GM06990 (cell line): ENCODE data around the gene TRUB2.

Experiments
- DNase-seq: peaks from one replicate; pipeline ENCODE4 v3.0.0-alpha.2; 2011; ENCODE audit not compliant: insufficient read length; ENCODE audit errors: extremely low read depth
- H3K27me3 ChIP-seq: replicated peaks from 2 replicates; pipeline ENCODE4 v1.6.0; 2011; ENCODE audit warnings: low read length; ENCODE audit not compliant: control insufficient read depth, insufficient read depth
- H3K36me3 ChIP-seq: 2 replicates; pipeline ENCODE4 v1.5.1; 2011; ENCODE audit warnings: low read length; ENCODE audit not compliant: control insufficient read depth, insufficient read depth
- H3K4me3 ChIP-seq: replicated peaks from 2 replicates; pipeline ENCODE4 v1.5.1; 2011; ENCODE audit warnings: low read depth, mild to moderate bottlenecking, control low read depth, low read length
- TF ChIP-seq, protein P1 (sequence below): IDR thresholded peaks from 2 replicates; pipeline ENCODE4 v1.5.1; 2011; ENCODE audit warnings: low read length, control low read depth, mild to moderate bottlenecking, inconsistent platforms; ENCODE audit not compliant: insufficient read depth, poor library complexity, severe bottlenecking

The TRUB2 gene

DNA sequence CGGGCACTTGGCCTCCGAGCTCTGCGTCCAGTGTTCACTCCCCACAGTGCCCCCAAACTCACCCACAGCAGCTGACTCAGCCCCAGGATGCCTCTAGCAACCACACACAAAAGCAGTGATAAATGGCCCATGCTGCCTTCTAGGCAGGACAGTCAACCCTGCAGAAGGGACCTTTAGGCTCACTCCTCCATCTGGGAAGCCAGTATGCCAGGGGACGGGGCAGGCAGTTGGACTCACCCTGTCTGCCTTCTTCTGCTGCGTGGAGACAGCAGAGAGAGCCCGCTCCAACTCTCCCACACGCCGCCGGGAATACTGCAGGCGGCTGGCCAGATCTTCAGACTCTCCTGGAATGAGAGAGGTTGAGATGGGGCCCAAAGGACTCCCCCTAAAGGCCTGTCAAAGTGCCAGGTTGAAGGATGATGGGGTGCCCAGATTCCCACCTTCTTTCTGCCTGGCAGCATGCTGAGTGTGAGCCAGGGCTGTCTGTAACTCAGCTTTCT is 56.8 kb downstream of the TRUB2 start:
- TF ChIP-seq, protein P1, sequence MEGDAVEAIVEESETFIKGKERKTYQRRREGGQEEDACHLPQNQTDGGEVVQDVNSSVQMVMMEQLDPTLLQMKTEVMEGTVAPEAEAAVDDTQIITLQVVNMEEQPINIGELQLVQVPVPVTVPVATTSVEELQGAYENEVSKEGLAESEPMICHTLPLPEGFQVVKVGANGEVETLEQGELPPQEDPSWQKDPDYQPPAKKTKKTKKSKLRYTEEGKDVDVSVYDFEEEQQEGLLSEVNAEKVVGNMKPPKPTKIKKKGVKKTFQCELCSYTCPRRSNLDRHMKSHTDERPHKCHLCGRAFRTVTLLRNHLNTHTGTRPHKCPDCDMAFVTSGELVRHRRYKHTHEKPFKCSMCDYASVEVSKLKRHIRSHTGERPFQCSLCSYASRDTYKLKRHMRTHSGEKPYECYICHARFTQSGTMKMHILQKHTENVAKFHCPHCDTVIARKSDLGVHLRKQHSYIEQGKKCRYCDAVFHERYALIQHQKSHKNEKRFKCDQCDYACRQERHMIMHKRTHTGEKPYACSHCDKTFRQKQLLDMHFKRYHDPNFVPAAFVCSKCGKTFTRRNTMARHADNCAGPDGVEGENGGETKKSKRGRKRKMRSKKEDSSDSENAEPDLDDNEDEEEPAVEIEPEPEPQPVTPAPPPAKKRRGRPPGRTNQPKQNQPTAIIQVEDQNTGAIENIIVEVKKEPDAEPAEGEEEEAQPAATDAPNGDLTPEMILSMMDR: no peak
- H3K36me3 ChIP-seq: peaks cover 25% of the 10 kb centered on the region
- DNase-seq: no peak
- H3K4me3 ChIP-seq: no peak overlapping the region
- no peaks in the 10 kb centered on the region for H3K27me3 ChIP-seq

DNA sequence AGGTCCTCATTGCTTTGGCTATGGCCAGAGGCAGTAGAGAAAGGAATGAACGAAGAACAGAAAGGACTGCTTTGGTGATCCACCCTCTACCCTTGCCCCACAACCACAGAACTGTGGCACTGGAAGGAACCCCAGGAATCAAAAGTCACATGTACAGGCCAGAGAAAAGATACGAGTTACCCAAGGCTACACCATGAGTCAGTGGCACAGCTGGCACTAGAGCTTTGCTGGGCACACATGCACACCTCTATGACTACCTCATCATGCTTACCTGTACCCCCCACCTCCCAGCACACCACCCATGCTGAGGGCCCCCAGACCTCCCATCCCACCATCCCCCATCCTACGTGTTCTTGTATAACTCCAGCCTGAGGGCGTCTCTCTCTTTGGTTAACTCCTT is 59.6 kb downstream of the TRUB2 start:
- Histone ChIP-seq H3K27me3 (no peaks in the 10 kb centered on the region), H3K4me3 (no peak overlapping the region), H3K36me3 (peaks cover 37% of the 10 kb centered on the region)
- DNase-seq: no peak
- TF ChIP-seq, protein P1: no peak

DNA sequence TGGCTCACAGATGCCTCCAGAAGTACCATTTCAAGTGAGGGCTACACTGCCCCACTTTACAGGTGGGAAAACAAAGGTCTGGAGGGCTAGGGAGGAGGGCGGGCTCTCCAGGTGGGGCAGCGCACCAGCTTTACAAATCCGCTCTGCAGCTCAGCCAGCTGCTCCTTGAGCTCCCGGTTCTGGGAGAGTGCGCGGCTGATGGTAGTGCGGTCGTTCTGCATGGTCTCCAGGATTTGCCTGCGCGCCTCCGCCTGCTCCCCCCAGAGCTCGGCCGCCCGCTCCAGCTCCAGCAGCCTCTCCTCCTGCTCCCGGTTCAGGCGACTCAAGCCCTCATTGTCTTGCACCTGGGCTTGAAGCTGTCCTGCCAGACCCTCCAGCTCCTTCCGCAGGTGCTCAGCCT is 61.9 kb downstream of the TRUB2 start:
- TF ChIP-seq, protein P1: no peak
- Histone ChIP-seq H3K36me3 (peaks cover 34% of the 10 kb centered on the region), H3K4me3 (no peak overlapping the region), H3K27me3 (no peaks in the 10 kb centered on the region)
- no peak for DNase-seq

DNA sequence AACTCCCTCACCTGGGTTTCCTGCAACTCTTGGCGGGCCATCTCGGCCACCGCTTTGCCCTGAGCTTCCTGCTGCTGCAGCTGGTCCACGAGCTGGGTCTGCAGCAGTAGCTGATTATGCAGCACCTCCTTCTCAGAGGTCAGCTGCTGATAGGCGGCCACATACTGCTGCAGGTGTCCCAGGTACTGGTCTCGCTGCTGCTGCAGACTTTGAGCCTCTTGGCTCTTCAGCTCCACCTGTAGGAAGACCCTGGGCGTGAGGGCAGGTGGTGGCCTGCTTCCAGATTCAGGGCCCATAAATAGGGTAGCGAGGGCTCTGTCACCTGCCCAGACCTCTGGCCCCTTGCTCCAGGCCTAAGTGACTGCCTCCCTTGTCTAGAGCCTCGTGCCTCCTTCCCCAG is 63.1 kb downstream of the TRUB2 start:
- Histone ChIP-seq H3K4me3 (no peak overlapping the region), H3K27me3 (no peaks in the 10 kb centered on the region), H3K36me3 (peaks cover 32% of the 10 kb centered on the region)
- TF ChIP-seq, protein P1: no peak
- DNase-seq: no peak

DNA sequence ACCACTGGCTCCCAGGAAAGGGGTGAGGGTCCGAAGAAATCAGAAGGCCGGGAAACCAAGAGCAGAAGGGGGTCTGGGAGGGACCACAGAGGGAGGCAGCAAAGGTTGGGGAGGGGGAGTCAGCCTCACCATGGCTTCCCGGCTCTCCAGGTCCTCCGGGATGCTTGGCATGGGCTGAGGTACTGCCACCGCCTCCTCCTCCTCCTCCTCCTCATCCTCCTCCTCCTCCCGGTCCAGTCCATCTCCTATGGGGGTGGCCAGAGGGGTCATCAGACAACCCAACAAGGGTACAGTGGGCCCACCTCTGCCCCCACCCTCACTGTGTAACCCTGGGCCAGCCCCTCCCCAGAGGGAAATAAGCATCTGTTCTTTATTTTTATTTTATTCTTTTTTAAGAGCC is 63.9 kb downstream of the TRUB2 start:
- H3K27me3 ChIP-seq: no peaks in the 10 kb centered on the region
- DNase-seq: no peak
- peaks cover 32% of the 10 kb centered on the region for H3K36me3 ChIP-seq
- TF ChIP-seq, protein P1: no peak
- H3K4me3 ChIP-seq: no peak overlapping the region

DNA sequence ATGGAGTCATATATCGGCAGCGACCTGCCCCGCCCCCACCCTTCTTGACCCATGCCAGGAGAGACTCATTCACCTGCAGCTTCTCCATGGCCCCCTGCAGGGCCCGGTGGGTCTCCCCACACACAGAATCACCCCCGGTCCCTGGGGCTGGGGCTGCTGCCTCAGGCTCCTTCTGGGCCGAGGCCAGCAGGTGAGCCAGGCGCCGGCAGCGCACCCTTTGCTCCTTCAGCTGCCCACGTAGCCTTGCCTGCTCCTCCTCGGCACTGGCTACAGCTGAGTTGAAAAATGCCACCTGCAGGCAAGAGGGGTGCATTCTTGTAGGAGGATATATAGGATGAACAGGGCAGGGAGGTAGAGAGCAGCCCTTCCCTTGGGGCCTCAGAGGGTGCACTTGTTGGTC is 64.3 kb downstream of the TRUB2 start:
- TF ChIP-seq, protein P1: no peak
- no peaks in the 10 kb centered on the region for H3K27me3 ChIP-seq
- H3K36me3 ChIP-seq: peaks cover 32% of the 10 kb centered on the region
- no peak for DNase-seq
- H3K4me3 ChIP-seq: no peak overlapping the region
